Spleen (tissue), 11 donors: ENCODE data around the gene MINDY4. TPM values are rescaled to one million over a fixed set of nuclear protein-coding genes. Genes with fewer than 3 reads are reported as not detected.

Experiments used
- DNase-seq: peaks from one replicate; pipeline ENCODE4 v3.0.0-alpha.2; 2020
- H3K27ac ChIP-seq, 8 donors: fragments of 200-600 bp; sonication (generic) in 7 of 8; 1 replicate in 4 of 8; 2 replicates in 4 of 8; pipeline versions ENCODE4 v1.5.0 to v1.8.0; 2016 to 2021; ENCODE audit warnings: inconsistent platforms in 4 of 8, mild to moderate bottlenecking in 4 of 8, moderate library complexity in 1 of 8
- H3K27me3 ChIP-seq, 7 donors: fragments of 200-600 bp; sonication (generic) in 6 of 7; replicated peaks in 1 of 7; 1 replicate in 4 of 7; 2 replicates in 3 of 7; pipeline versions ENCODE4 v1.5.0 to v1.8.0; 2016 to 2021; ENCODE audit warnings: inconsistent platforms in 3 of 7, mild to moderate bottlenecking in 1 of 7
- H3K36me3 ChIP-seq, 6 donors: fragments of 200-600 bp; sonication (generic) in 5 of 6; 1 replicate in 4 of 6; 2 replicates in 2 of 6; pipeline versions ENCODE4 v1.5.0 to v1.8.0; 2016 to 2021; ENCODE audit warnings: inconsistent platforms in 2 of 6
- H3K4me1 ChIP-seq, 6 donors: fragments of 200-600 bp; sonication (generic) in 5 of 6; 1 replicate in 3 of 6; 2 replicates in 3 of 6; pipeline versions ENCODE4 v1.5.0 to v1.8.0; 2016 to 2021; ENCODE audit warnings: inconsistent platforms in 3 of 6
- H3K4me3 ChIP-seq, 8 donors: fragments of 200-600 bp; sonication (generic) in 7 of 8; 1 replicate in 4 of 8; 2 replicates in 4 of 8; pipeline versions ENCODE4 v1.5.0 to v1.8.0; 2016 to 2021; ENCODE audit warnings: inconsistent platforms in 4 of 8, mild to moderate bottlenecking in 4 of 8, moderate library complexity in 2 of 8
- H3K9me3 ChIP-seq, 8 donors: fragments of 200-600 bp; sonication (generic) in 7 of 8; 1 replicate in 4 of 8; 2 replicates in 4 of 8; pipeline versions ENCODE4 v1.5.0 to v1.8.0; 2016 to 2021; ENCODE audit warnings: inconsistent platforms in 4 of 8
- POLR2A ChIP-seq, 3 donors: fragments of 450-650 bp; IDR thresholded peaks; one replicate each; pipeline ENCODE4 v1.5.1; 2017; ENCODE audit warnings: antibody characterized with exemption in 3 of 3, mild to moderate bottlenecking in 1 of 3
- POLR2AphosphoS5 ChIP-seq, 3 donors: sonication (generic); formaldehyde crosslinking; IDR thresholded peaks; one replicate each; pipeline ENCODE4 v1.5.1; 2017; ENCODE audit warnings: antibody characterized with exemption in 3 of 3
- WGBS, 5 donors: extraction: QIAGEN DNeasy Blood & Tissue Kit in 3 of 5; methylation state at CpG; one replicate each; pipeline versions ENCODE4 v1.1.5 to v1.1.7; 2013 to 2018; 5-methylcytosine and 5-hydroxymethylcytosine counted together
- intact Hi-C: fragments of 100-400 bp; cut with DNase I; formaldehyde crosslinking; loops from one replicate; pipeline ENCODE4 v1.15.0; 2023; ENCODE audit warnings: low total_unique reads
- polyA plus RNA-seq, 3 donors: library from polyadenylated mRNA; stranded (reverse); fragments of 200-250 nt; gene quantifications; one replicate each; pipeline ENCODE4 v1.2.1, GENCODE V29; 2013
- total RNA-seq, 7 donors: library from RNA; depleted of rRNA in 3 of 7; stranded (reverse); fragments of >200 nt in 3 of 7; fragmentation: NEBNext Ultra II Directional in 4 of 7; extraction: Animal tissue kit (Norgen Biotek cat#: 25700) in 4 of 7; gene quantifications; one replicate each; pipeline versions ENCODE4 v1.1.0 to v1.2.1, GENCODE V29; 2016 to 2021
- TF ChIP-seq, protein P1 (sequence below), 11 experiments: fragments of 200-600 bp in 7 of 11; fragments of 450-650 bp in 4 of 11; sonication (generic) in 4 of 11; IDR thresholded peaks in 8 of 11; conservative IDR thresholded peaks in 3 of 11; 1 replicate in 7 of 11; 2 replicates in 4 of 11; pipeline versions ENCODE4 v1.4.0 to v1.8.0; 2016 to 2021; ENCODE audit warnings: antibody characterized with exemption in 11 of 11, inconsistent platforms in 4 of 11, mild to moderate bottlenecking in 1 of 11
- donor health status: healthy with polysubstance abuse.
- donor health status: DM: no; HTN: no; CAD: no; lungs with moderate emphysema.
- donor health status: DM: no; HTN: no; CAD: no.
- donor health status: Bipolar disorder and iron deficiency.
- donor health status: healthy.
- donor health status: DM: no; HTN: no; CAD: no.
- donor health status: DM: yes; HTN: yes; CAD: no.

The MINDY4 gene
- total and polyA plus RNA-seq, 10 donors = 0.63 to 7.0 (median 3.0) TPM

DNA sequence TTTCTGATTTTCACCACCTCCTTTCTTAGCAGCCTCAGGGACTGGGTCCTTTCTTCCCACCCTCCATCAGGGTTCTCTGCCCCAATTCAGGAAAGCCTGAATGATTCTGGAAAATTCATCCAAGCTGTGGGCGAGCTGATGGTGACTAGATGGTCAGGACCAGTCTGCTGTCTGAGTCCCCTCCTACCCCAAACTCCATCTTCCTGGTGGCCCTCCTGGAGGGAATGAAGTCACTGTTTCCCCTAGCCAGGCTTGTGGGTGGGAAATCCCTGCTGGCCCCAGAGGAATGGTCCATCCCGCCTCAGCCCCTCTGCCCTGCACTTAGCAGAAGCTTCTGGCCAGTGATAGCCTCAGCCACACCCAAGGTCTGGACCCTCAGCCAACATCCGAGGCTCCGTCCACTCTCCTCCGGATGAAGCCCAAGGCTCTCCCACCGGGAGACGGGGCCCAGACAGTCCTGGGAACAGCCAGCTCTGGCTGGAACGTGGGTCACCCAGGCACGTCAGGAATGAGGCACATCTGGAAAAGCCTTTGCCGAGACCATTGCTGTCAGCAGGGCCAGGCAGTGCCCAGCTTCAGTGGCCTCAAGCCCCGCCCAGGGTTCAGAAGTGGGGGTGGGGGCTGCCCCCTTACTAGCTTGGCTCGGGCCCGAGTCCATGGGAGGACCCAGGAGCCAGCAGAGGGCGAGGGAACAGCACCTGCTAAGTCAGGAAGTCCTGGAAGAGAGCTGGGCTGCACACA, 136.5 kb downstream of the MINDY4 start:
- intact Hi-C loops = no loop called here

DNA sequence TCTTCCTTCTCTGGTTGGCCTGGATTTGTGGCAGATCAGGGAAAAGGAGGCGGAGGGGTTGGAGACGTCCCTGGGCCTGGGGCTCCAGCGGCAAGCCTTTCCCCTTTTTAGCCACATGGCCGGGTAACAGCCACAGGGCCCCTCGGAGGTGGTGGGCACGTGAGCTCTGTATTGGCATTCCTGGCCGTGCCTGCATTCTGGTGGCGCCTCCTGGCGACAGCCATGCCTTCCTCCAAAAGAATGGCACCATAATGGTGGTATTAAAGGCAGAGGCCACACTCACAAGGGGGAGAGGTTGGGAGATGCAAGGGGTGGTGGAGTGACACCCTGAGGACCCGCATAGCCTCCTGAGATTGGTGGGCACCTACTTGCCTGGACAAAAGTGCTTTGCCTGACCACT, 137.5 kb downstream of the MINDY4 start:
- peaks cover 0 to 8% (median 0%) of the 10 kb centered on the region in 7 donors for H3K27me3 ChIP-seq
- H3K9me3 ChIP-seq = no peaks in the 10 kb centered on the region
- H3K36me3 ChIP-seq = no peaks in the 10 kb centered on the region
- peaks cover 0 to 7% (median 0%) of the 10 kb centered on the region in 6 donors for H3K4me1 ChIP-seq
- no peak for TF ChIP-seq POLR2A (IDR thresholded peaks at IDR 0.05)
- TF ChIP-seq, protein P1, sequence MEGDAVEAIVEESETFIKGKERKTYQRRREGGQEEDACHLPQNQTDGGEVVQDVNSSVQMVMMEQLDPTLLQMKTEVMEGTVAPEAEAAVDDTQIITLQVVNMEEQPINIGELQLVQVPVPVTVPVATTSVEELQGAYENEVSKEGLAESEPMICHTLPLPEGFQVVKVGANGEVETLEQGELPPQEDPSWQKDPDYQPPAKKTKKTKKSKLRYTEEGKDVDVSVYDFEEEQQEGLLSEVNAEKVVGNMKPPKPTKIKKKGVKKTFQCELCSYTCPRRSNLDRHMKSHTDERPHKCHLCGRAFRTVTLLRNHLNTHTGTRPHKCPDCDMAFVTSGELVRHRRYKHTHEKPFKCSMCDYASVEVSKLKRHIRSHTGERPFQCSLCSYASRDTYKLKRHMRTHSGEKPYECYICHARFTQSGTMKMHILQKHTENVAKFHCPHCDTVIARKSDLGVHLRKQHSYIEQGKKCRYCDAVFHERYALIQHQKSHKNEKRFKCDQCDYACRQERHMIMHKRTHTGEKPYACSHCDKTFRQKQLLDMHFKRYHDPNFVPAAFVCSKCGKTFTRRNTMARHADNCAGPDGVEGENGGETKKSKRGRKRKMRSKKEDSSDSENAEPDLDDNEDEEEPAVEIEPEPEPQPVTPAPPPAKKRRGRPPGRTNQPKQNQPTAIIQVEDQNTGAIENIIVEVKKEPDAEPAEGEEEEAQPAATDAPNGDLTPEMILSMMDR (IDR thresholded peaks at IDR 0.05 in 8 of 11, conservative IDR thresholded peaks at IDR 0.05 in 3 of 11) = no peak
- TF ChIP-seq POLR2AphosphoS5 (IDR thresholded peaks at IDR 0.05) = no peak
- DNase-seq = no peak
- H3K27ac ChIP-seq = no peak overlapping the region
- 86 to 98% (median 94%) methylated on average over 6 to 10 of the region's 10 CpGs for WGBS, 5 donors
- intact Hi-C loops = no loop called here
- no peak overlapping the region for H3K4me3 ChIP-seq

More for the DNA sequence above, 136.5 kb downstream of the MINDY4 start:
- Histone ChIP-seq H3K9me3 (no peaks in the 10 kb centered on the region), H3K36me3 (no peaks in the 10 kb centered on the region), H3K27ac (no peak overlapping the region), H3K4me1 (peaks cover 0 to 7% (median 0%) of the 10 kb centered on the region in 6 donors), H3K27me3 (peaks cover 0 to 8% (median 0%) of the 10 kb centered on the region in 7 donors), H3K4me3 (no peak overlapping the region)
- 54 to 84% (median 80%) methylated on average over 5 to 14 of the region's 14 CpGs for WGBS, 5 donors
- no peak for TF ChIP-seq POLR2A (IDR thresholded peaks at IDR 0.05)
- TF ChIP-seq, protein P1 (IDR thresholded peaks at IDR 0.05 in 8 of 11, conservative IDR thresholded peaks at IDR 0.05 in 3 of 11) = no peak
- no peak for TF ChIP-seq POLR2AphosphoS5 (IDR thresholded peaks at IDR 0.05)
- DNase-seq = no peak

DNA sequence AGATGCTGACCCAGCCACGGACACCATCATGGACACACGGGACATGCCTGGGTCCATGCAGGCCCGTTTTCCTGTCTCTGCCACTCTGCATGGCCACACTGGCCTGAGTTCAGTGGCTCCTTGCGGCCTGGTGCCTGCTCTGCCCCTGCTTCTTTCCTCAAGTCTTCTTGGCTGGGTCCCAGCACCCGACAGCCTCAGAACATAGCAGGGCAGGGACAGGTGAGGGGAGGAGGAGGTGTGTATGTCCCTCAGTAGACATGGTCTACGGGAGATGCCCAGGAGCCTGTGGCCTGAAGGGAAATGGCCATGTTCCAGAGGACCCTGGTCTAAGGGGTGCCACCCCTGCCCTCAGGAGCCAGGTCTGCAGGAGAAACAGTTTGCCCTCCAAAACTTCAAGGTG, 138.2 kb downstream of the MINDY4 start:
- intact Hi-C loops = no loop called here
- WGBS, 5 donors = 80 to 93% (median 90%) methylated on average over 6 of the region's 6 CpGs
- no peak overlapping the region for H3K27ac ChIP-seq
- no peaks in the 10 kb centered on the region for H3K36me3 ChIP-seq
- H3K27me3 ChIP-seq = peaks cover 0 to 8% (median 0%) of the 10 kb centered on the region in 7 donors
- TF ChIP-seq POLR2AphosphoS5 (IDR thresholded peaks at IDR 0.05) (no peak), POLR2A (IDR thresholded peaks at IDR 0.05) (no peak)
- TF ChIP-seq, protein P1 (IDR thresholded peaks at IDR 0.05 in 8 of 11, conservative IDR thresholded peaks at IDR 0.05 in 3 of 11) = no peak
- H3K4me3 ChIP-seq = no peak overlapping the region
- H3K4me1 ChIP-seq = peaks cover 0 to 7% (median 0%) of the 10 kb centered on the region in 6 donors
- no peak for DNase-seq
- H3K9me3 ChIP-seq = no peaks in the 10 kb centered on the region

DNA sequence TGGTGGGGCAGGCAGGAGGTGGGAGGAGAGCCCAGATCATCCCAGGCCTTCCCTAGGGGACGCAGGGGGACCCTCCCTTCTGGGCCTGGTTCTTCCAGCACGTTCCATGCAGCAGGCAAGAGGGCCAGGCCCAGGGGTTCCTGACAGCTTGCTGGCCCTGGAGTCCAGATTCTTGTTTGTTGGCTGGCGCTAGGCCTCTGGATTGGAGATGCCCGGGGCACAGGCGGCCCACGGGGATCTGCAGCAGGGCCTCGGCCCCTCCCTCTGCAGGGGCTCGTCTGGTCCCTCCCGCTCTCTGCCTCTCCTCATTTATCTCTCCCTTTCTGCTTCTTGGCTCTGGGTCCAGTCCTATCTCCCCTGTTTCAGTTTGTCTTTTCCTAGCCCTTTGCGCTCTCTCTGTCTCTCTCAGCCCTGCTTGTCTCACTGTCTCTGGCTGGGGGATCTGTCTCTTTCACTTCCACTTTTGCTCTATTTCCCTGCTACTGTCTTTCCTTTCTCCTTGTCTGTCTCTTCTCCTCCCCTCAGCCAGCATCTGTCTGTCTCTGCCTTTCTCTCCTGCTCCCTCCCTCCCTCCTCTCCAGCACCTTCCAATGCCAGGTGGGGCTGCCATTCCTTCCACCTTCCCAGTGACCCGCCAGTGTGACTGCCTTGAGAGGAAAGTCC, 139.3 kb downstream of the MINDY4 start:
- Histone ChIP-seq H3K4me3 (no peak overlapping the region), H3K9me3 (no peaks in the 10 kb centered on the region), H3K4me1 (peaks cover 0 to 7% (median 0%) of the 10 kb centered on the region in 6 donors), H3K36me3 (no peaks in the 10 kb centered on the region), H3K27me3 (peaks cover 0 to 8% (median 0%) of the 10 kb centered on the region in 7 donors), H3K27ac (no peak overlapping the region)
- TF ChIP-seq, protein P1 (IDR thresholded peaks at IDR 0.05 in 8 of 11, conservative IDR thresholded peaks at IDR 0.05 in 3 of 11) = no peak
- TF ChIP-seq POLR2A (IDR thresholded peaks at IDR 0.05) = no peak
- no peak for TF ChIP-seq POLR2AphosphoS5 (IDR thresholded peaks at IDR 0.05)
- DNase-seq = no peak
- intact Hi-C loops = no loop called here
- WGBS, 5 donors = 81 to 91% (median 86%) methylated on average over 11 of the region's 11 CpGs
